Measurements from ENCODE around the gene UBE3D. TPM values are rescaled to one million over a fixed set of nuclear protein-coding genes. Genes with fewer than 3 reads are reported as not detected.

Gene UBE3D, protein sequence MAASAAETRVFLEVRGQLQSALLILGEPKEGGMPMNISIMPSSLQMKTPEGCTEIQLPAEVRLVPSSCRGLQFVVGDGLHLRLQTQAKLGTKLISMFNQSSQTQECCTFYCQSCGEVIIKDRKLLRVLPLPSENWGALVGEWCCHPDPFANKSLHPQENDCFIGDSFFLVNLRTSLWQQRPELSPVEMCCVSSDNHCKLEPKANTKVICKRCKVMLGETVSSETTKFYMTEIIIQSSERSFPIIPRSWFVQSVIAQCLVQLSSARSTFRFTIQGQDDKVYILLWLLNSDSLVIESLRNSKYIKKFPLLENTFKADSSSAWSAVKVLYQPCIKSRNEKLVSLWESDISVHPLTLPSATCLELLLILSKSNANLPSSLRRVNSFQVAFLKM
- 8.4 and 9.5 TPM in 2 replicates for total RNA-seq (2022)
- percentile 69 among the genes with signal in this experiment for Bru-seq, nascent RNA
- percentile 54 among the genes with signal in this experiment for BruChase-seq, experiment 1, labeled RNA remaining after a 6-hour chase
- percentile 62 among the genes with signal in this experiment for BruChase-seq, experiment 2, labeled RNA remaining after a 2-hour chase
- long read RNA-seq, transcript UBE3D-203 (10 exons, 1,917 nt): major isoform, 6 of 10 reads
- long read RNA-seq, partial matches to known transcripts: 1 of 10 reads
- long read RNA-seq, other reads (novel, unspliced or antisense): 3 of 10 reads

DNA sequence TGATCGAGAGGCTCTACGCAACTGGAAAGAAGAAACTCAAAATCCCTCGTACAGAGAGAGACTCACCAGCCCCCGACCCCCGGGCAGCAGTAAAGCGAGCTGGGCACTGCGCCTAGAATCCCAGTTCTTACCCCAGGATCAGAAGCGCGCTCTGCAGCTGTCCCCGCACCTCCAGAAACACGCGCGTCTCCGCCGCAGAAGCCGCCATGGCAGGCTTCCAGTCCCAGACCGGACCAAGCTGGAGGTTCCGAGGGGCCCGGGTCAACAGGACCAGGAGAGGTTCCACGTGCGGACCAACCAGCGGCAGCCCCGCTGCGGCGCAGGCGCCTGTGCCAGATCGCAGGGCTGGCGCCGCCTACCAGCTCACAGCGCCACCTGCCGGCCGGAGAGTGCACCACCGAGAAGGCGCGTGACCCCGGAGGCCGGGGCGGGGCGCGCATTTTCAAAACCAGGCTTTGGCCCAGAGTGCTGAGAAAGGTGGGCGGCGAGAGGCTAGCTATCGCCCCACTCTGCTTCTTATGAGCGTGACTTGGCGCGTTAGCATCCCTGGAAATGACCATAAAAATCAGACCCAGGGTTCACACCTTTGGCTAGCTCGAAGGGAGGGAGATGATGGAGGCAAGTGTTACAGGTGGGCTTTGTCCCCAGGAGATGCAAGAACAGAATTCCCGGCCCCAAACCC lies at the start of gene UBE3D:
UBE3D (minus strand) TSS at position 331 of the 682 bp plus-strand sequence; CDS start at position 208, 123 bp downstream.
- intact Hi-C loops (cut with micrococcal nuclease; ENCODE audit: unreplicated experiment): loop anchor here (2.0 to 10.0 kb wide), 2 partner anchors 349 to 449 kb away; no protein-coding TSS in a partner anchor

GRCh38 chr6:83114164-83114563 lies 48.5 kb upstream of the UBE3D start:
- no TSS peak for BruUV-seq (replicated peaks)
- CTCF ChIA-PET: interaction anchor here (0.6 kb wide), 1 partner anchor 46 kb away, joined by 3 read pairs; the partner anchor contains the start of gene DOP1A
- H3K27me3 Mint-ChIP-seq (ENCODE audit: unreplicated experiment): no peaks in the 10 kb centered on the region
- DNase-seq: no peak
- no peaks in the 10 kb centered on the region for H3K36me3 Mint-ChIP-seq (ENCODE audit: insufficient read depth, unreplicated experiment)
- no peak overlapping the region for H3K4me3 Mint-ChIP-seq (ENCODE audit: low read depth, unreplicated experiment)
- TF ChIP-seq, protein P1, sequence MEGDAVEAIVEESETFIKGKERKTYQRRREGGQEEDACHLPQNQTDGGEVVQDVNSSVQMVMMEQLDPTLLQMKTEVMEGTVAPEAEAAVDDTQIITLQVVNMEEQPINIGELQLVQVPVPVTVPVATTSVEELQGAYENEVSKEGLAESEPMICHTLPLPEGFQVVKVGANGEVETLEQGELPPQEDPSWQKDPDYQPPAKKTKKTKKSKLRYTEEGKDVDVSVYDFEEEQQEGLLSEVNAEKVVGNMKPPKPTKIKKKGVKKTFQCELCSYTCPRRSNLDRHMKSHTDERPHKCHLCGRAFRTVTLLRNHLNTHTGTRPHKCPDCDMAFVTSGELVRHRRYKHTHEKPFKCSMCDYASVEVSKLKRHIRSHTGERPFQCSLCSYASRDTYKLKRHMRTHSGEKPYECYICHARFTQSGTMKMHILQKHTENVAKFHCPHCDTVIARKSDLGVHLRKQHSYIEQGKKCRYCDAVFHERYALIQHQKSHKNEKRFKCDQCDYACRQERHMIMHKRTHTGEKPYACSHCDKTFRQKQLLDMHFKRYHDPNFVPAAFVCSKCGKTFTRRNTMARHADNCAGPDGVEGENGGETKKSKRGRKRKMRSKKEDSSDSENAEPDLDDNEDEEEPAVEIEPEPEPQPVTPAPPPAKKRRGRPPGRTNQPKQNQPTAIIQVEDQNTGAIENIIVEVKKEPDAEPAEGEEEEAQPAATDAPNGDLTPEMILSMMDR (IDR thresholded peaks at IDR 0.05; ENCODE audit: unreplicated experiment): no peak
- intact Hi-C loops (cut with micrococcal nuclease; ENCODE audit: unreplicated experiment): loop anchor here (5.0 kb wide), 1 partner anchor 37 kb away; no protein-coding TSS in a partner anchor
- no peaks in the 10 kb centered on the region for H3K9me3 Mint-ChIP-seq (ENCODE audit: low read depth, unreplicated experiment)
- peak overlapping the region; percentile 12 for H3K27ac Mint-ChIP-seq (ENCODE audit: unreplicated experiment)
- peaks cover 8% of the 10 kb centered on the region for H3K4me1 Mint-ChIP-seq (ENCODE audit: low read depth, unreplicated experiment)

More for the DNA sequence above, at the start of gene UBE3D:
- peaks cover 11% of the 10 kb centered on the region for H3K4me1 Mint-ChIP-seq (ENCODE audit: low read depth, unreplicated experiment)
- peak; percentile 92 for DNase-seq
- no TSS peak for BruUV-seq (replicated peaks)
- H3K27me3 Mint-ChIP-seq (ENCODE audit: unreplicated experiment): no peaks in the 10 kb centered on the region
- peak within 1 kb of the TSS; percentile 88 for H3K4me3 Mint-ChIP-seq (ENCODE audit: low read depth, unreplicated experiment)
- CTCF ChIA-PET: interaction anchor here (0.5 to 2.4 kb wide), 7 partner anchors 18 to 817 kb away, joined by 3 to 19 read pairs (median 4); no protein-coding TSS in a partner anchor
- H3K27ac Mint-ChIP-seq (ENCODE audit: unreplicated experiment): peak within 1 kb of the TSS; percentile 23
- H3K36me3 Mint-ChIP-seq (ENCODE audit: insufficient read depth, unreplicated experiment): peaks cover 32% of the 10 kb centered on the region
- TF ChIP-seq, protein P1 (IDR thresholded peaks at IDR 0.05; ENCODE audit: unreplicated experiment): peak; percentile 94
- no peaks in the 10 kb centered on the region for H3K9me3 Mint-ChIP-seq (ENCODE audit: low read depth, unreplicated experiment)

DNA sequence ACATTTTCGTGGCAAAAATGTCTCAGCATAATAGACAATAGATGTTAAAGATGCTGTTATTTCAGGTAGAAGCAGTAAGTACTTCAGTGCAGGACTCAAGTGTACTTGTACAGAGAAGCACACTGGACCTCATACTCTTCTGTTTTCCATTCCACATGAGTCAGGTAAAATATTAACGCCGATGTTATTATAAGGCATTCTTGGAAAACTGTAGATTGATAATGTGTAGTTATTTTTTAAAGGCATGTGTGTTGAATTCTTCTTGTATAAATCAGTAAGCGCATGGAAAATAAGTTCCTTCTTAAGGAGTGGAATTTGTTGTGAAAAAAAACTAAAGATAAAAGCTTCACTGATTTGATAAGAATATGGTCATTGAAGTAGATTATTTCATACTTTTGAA lies 47.6 kb upstream of the UBE3D start:
- no TSS peak for BruUV-seq (replicated peaks)
- H3K4me1 Mint-ChIP-seq (ENCODE audit: low read depth, unreplicated experiment): peaks cover 8% of the 10 kb centered on the region
- H3K36me3 Mint-ChIP-seq (ENCODE audit: insufficient read depth, unreplicated experiment): no peaks in the 10 kb centered on the region
- H3K9me3 Mint-ChIP-seq (ENCODE audit: low read depth, unreplicated experiment): no peaks in the 10 kb centered on the region
- intact Hi-C loops (cut with micrococcal nuclease; ENCODE audit: unreplicated experiment): loop anchor here (5.0 kb wide), 1 partner anchor 36 kb away; no protein-coding TSS in a partner anchor
- DNase-seq: no peak
- no peak overlapping the region for H3K27ac Mint-ChIP-seq (ENCODE audit: unreplicated experiment)
- CTCF ChIA-PET: no interaction called here
- H3K27me3 Mint-ChIP-seq (ENCODE audit: unreplicated experiment): no peaks in the 10 kb centered on the region
- TF ChIP-seq, protein P1 (IDR thresholded peaks at IDR 0.05; ENCODE audit: unreplicated experiment): no peak
- H3K4me3 Mint-ChIP-seq (ENCODE audit: low read depth, unreplicated experiment): no peak overlapping the region

DNA sequence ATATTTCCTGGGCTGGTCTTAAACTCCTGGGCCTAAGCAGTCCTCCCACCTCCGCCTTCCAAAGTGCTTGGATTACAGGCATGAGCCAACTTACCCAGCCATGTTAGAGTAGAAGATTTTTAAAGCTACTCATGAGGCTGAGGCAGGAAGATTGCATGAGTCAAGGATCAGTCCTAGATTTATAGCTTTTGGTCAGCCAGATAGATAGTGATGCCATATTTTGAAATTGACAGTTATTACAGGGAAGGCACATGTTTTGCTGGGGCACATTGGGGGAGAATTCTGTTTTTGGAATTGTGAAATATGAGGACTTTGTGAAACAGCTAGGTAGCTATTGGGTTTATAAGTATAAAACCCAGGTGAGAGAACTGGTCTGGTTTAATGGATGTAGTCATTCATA lies 42.7 kb upstream of the UBE3D start:
- CTCF ChIA-PET: interaction anchor here (1.2 kb wide), 1 partner anchor 11 kb away, joined by 3 read pairs; no protein-coding TSS in a partner anchor
- BruUV-seq (replicated peaks): no TSS peak
- TF ChIP-seq, protein P1 (IDR thresholded peaks at IDR 0.05; ENCODE audit: unreplicated experiment): no peak
- H3K36me3 Mint-ChIP-seq (ENCODE audit: insufficient read depth, unreplicated experiment): no peaks in the 10 kb centered on the region
- H3K9me3 Mint-ChIP-seq (ENCODE audit: low read depth, unreplicated experiment): no peaks in the 10 kb centered on the region
- H3K4me3 Mint-ChIP-seq (ENCODE audit: low read depth, unreplicated experiment): no peak overlapping the region
- H3K4me1 Mint-ChIP-seq (ENCODE audit: low read depth, unreplicated experiment): no peaks in the 10 kb centered on the region
- no peaks in the 10 kb centered on the region for H3K27me3 Mint-ChIP-seq (ENCODE audit: unreplicated experiment)
- H3K27ac Mint-ChIP-seq (ENCODE audit: unreplicated experiment): no peak overlapping the region
- intact Hi-C loops (cut with micrococcal nuclease; ENCODE audit: unreplicated experiment): no loop called here
- DNase-seq: no peak
